Measurements from ENCODE around the gene IQSEC2.

GRCh38 chrX:53321230-53321942 is 40.0 kb upstream of the IQSEC2 start:
- TF ChIP-seq CTCF (IDR thresholded peaks at IDR 0.05 in 8 of 11, conservative IDR thresholded peaks at IDR 0.05 in 3 of 11) (no peak), POLR2A (IDR thresholded peaks at IDR 0.05) (no peak)
